Tibial nerve (tissue), 4 donors: ENCODE measurements around the gene DNAJC11. TPM values are rescaled to one million over a fixed set of nuclear protein-coding genes. Genes with fewer than 3 reads are reported as not detected.

Experiments used
- DNase-seq, 2 donors: peaks; one replicate each; pipeline ENCODE4 v3.0.0-alpha.2; 2019; ENCODE audit warnings: low spot score in 2 of 2
- H3K27ac ChIP-seq, 4 donors: fragments of 200-600 bp; sonication (generic) in 3 of 4; one replicate each; pipeline ENCODE4 v1.5.1; 2017 to 2019; ENCODE audit warnings: mild to moderate bottlenecking in 1 of 4
- H3K27me3 ChIP-seq, 2 donors: fragments of 200-600 bp; sonication (generic) in 1 of 2; one replicate each; pipeline versions ENCODE4 v1.5.1 to v1.6.0; 2017 to 2019
- H3K36me3 ChIP-seq, 3 donors: fragments of 200-600 bp; sonication (generic); one replicate each; pipeline ENCODE4 v1.5.1; 2018 to 2019
- H3K4me1 ChIP-seq, 4 donors: fragments of 200-600 bp; sonication (generic) in 3 of 4; one replicate each; pipeline ENCODE4 v1.5.1; 2017 to 2019
- H3K4me3 ChIP-seq, 4 donors: fragments of 200-600 bp; sonication (generic) in 3 of 4; one replicate each; pipeline ENCODE4 v1.5.1; 2017 to 2019; ENCODE audit warnings: mild to moderate bottlenecking in 1 of 4, moderate library complexity in 1 of 4
- H3K9me3 ChIP-seq, 4 donors: fragments of 200-600 bp; sonication (generic) in 3 of 4; one replicate each; pipeline ENCODE4 v1.5.1; 2017 to 2019
- EP300 ChIP-seq, 2 donors: sonication (generic); formaldehyde crosslinking; IDR thresholded peaks; one replicate each; pipeline ENCODE4 v1.6.1; 2017; ENCODE audit warnings: antibody characterized with exemption in 2 of 2, mild to moderate bottlenecking in 1 of 2
- POLR2A ChIP-seq, 2 donors: fragments of 450-650 bp; IDR thresholded peaks; one replicate each; pipeline ENCODE4 v1.6.1; 2017; ENCODE audit warnings: antibody characterized with exemption in 2 of 2, mild to moderate bottlenecking in 2 of 2, moderate library complexity in 2 of 2
- WGBS, 2 donors: methylation state at CpG; one replicate each; pipeline ENCODE4 v1.1.5; 2018; 5-methylcytosine and 5-hydroxymethylcytosine counted together
- total RNA-seq, 4 donors: library from RNA; depleted of rRNA; stranded (reverse); fragments of >200 nt; gene quantifications; one replicate each; pipeline ENCODE4 v1.1.0, GENCODE V29; 2016
- TF ChIP-seq, protein P1 (sequence below), 5 experiments: fragments of 200-600 bp in 3 of 5; fragments of 450-650 bp in 2 of 5; sonication (generic) in 3 of 5; IDR thresholded peaks; one replicate each; pipeline ENCODE4 v1.5.1; 2016 to 2019; ENCODE audit warnings: antibody characterized with exemption in 5 of 5, mild to moderate bottlenecking in 3 of 5, moderate library complexity in 2 of 5

Gene DNAJC11
- total RNA-seq, 4 donors from 2014 or later: 24.9 to 36.9 (median 31.7) TPM

- no peaks in the 10 kb centered on the region for H3K36me3 ChIP-seq
- DNase-seq: no peak
- H3K4me1 ChIP-seq: peaks cover 0 to 8% (median 0%) of the 10 kb centered on the region in 4 donors
- H3K27me3 ChIP-seq: peaks cover 0 to 16% of the 10 kb centered on the region in 2 donors
- no peak overlapping the region for H3K4me3 ChIP-seq
- no peaks in the 10 kb centered on the region for H3K9me3 ChIP-seq
- H3K27ac ChIP-seq: no peak overlapping the region
- WGBS, 2 donors: 78% methylated on average over 6 of the region's 6 CpGs
- TF ChIP-seq EP300 (IDR thresholded peaks at IDR 0.05) (no peak), POLR2A (IDR thresholded peaks at IDR 0.05) (no peak)
- TF ChIP-seq, protein P1, sequence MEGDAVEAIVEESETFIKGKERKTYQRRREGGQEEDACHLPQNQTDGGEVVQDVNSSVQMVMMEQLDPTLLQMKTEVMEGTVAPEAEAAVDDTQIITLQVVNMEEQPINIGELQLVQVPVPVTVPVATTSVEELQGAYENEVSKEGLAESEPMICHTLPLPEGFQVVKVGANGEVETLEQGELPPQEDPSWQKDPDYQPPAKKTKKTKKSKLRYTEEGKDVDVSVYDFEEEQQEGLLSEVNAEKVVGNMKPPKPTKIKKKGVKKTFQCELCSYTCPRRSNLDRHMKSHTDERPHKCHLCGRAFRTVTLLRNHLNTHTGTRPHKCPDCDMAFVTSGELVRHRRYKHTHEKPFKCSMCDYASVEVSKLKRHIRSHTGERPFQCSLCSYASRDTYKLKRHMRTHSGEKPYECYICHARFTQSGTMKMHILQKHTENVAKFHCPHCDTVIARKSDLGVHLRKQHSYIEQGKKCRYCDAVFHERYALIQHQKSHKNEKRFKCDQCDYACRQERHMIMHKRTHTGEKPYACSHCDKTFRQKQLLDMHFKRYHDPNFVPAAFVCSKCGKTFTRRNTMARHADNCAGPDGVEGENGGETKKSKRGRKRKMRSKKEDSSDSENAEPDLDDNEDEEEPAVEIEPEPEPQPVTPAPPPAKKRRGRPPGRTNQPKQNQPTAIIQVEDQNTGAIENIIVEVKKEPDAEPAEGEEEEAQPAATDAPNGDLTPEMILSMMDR (IDR thresholded peaks at IDR 0.05): no peak
Measured at GRCh38 chr1:6730880-6731279, 29.3 kb upstream of the DNAJC11 start.

GRCh38 chr1:6730473-6730872 lies 28.9 kb upstream of the DNAJC11 start:
- 28 to 29% methylated on average over 11 of the region's 11 CpGs for WGBS, 2 donors
- peaks cover 0 to 16% of the 10 kb centered on the region in 2 donors for H3K27me3 ChIP-seq
- TF ChIP-seq EP300 (IDR thresholded peaks at IDR 0.05) (no peak), POLR2A (IDR thresholded peaks at IDR 0.05) (no peak)
- TF ChIP-seq, protein P1 (IDR thresholded peaks at IDR 0.05): no peak
- H3K9me3 ChIP-seq: no peaks in the 10 kb centered on the region
- peaks cover 0 to 4% (median 0%) of the 10 kb centered on the region in 4 donors for H3K4me1 ChIP-seq
- no peaks in the 10 kb centered on the region for H3K36me3 ChIP-seq
- no peak overlapping the region for H3K4me3 ChIP-seq
- no peak for DNase-seq
- no peak overlapping the region for H3K27ac ChIP-seq

DNA sequence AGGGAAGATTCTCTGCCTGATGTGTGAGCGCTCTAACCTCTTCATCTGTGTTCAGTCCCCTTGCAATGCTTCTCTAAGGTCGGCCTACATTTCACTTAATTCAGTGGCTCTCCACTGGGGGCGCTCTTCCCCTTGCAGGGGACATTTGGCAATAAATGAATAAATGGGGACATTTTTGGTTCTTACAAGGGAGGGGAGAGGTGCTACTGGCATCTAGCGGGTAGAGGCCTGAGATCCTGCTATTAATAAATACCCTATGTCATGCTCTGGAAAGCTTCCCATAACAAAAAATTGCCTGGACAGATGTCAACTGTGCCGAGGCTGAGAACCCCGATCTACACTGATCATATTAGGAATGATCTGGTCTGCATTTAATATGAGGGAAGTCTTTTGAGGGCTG lies 25.9 kb upstream of the DNAJC11 start:
- no peak overlapping the region for H3K27ac ChIP-seq
- peaks cover 0 to 4% (median 0%) of the 10 kb centered on the region in 4 donors for H3K4me1 ChIP-seq
- H3K36me3 ChIP-seq: no peaks in the 10 kb centered on the region
- TF ChIP-seq, protein P1 (IDR thresholded peaks at IDR 0.05): peak; percentile 71 to 91 (median 76)
- TF ChIP-seq EP300 (IDR thresholded peaks at IDR 0.05): no peak
- peak in 1 of 2 donors; percentile 48 for DNase-seq
- H3K4me3 ChIP-seq: no peak overlapping the region
- WGBS, 2 donors: 30 to 37% methylated on average over 6 of the region's 6 CpGs
- peaks cover 0 to 16% of the 10 kb centered on the region in 2 donors for H3K27me3 ChIP-seq
- no peaks in the 10 kb centered on the region for H3K9me3 ChIP-seq

GRCh38 chr1:6726253-6726652 lies 24.6 kb upstream of the DNAJC11 start:
- Histone ChIP-seq H3K9me3 (no peaks in the 10 kb centered on the region), H3K4me1 (peaks cover 0 to 4% (median 0%) of the 10 kb centered on the region in 4 donors), H3K27me3 (peaks cover 0 to 16% of the 10 kb centered on the region in 2 donors), H3K4me3 (no peak overlapping the region), H3K36me3 (no peaks in the 10 kb centered on the region), H3K27ac (no peak overlapping the region)
- 90 to 92% methylated on average over 7 of the region's 7 CpGs for WGBS, 2 donors
- no peak for DNase-seq
- TF ChIP-seq, protein P1 (IDR thresholded peaks at IDR 0.05): no peak
- no peak for TF ChIP-seq EP300 (IDR thresholded peaks at IDR 0.05)
- no peak for TF ChIP-seq POLR2A (IDR thresholded peaks at IDR 0.05)

DNA sequence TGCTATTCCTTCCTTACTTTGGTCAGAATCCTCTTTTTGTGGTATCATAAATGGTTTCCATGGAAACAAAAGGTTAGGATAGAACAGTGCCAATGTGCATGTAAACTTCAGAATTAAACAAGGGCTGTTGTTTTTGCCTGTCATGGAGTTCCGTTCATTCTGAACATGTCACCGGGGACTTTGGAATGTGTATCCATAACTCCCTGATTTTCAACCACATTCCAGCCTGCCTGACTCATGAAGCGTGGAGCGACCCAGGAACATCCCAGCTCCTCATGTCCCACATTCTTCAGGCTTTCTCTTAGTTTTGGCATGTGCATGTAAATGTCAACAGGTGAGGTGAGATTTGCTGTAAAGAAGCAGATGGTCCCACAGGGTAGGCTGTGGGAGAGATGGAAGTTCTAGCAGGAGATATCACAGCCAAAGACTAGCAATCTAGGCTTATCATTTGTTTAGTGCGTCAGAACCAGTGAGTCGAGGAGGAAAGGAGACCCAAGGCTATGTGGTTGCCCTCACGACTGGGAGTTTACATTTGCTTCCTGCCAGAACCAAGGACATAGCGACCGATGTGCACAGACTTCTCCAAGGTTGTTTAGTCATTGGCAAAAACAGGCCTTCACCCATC lies 23.0 kb upstream of the DNAJC11 start:
- H3K36me3 ChIP-seq: no peaks in the 10 kb centered on the region
- H3K4me1 ChIP-seq: peaks cover 0 to 4% (median 0%) of the 10 kb centered on the region in 4 donors
- H3K27me3 ChIP-seq: peaks cover 0 to 4% of the 10 kb centered on the region in 2 donors
- no peak for DNase-seq
- H3K9me3 ChIP-seq: no peaks in the 10 kb centered on the region
- no peak overlapping the region for H3K27ac ChIP-seq
- TF ChIP-seq EP300 (IDR thresholded peaks at IDR 0.05) (no peak), POLR2A (IDR thresholded peaks at IDR 0.05) (no peak)
- TF ChIP-seq, protein P1 (IDR thresholded peaks at IDR 0.05): no peak
- no peak overlapping the region for H3K4me3 ChIP-seq
- 62 to 67% methylated on average over 9 of the region's 9 CpGs for WGBS, 2 donors
